OCI-LY7 (cell line): ENCODE data around the gene BRMS1.

Source experiments
- EZH2phosphoT487 ChIP-seq: fragments of 200-600 bp; sonication (generic); IDR thresholded peaks from 2 replicates; pipeline ENCODE4 v1.6.1; 2018; ENCODE audit warnings: low read depth, borderline replicate concordance, mild to moderate bottlenecking, mixed run types, antibody characterized with exemption, low read length, moderate library complexity, mixed read lengths
- TF ChIP-seq, protein P1 (sequence below): fragments of 200-600 bp; sonication (generic); conservative IDR thresholded peaks from 2 replicates; pipeline ENCODE4 v1.5.1; 2014; ENCODE audit warnings: mild to moderate bottlenecking, antibody characterized with exemption, low read length, moderate library complexity, mixed read lengths

DNA sequence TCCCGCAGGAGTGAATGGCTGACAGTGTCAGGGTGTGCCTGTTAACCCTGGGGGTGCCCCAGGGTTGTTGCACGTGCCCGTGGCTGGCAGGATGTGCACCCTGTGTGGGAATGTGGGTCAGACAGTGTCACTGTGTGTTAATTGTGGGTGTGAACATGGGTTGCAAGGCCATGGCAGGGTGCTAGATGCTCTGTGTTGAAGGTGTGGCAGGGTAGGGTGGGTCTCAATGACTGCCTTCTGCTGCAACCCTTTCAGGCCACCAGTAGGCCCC, 16.9 kb downstream of the BRMS1 start:
- no peak for TF ChIP-seq EZH2phosphoT487
- TF ChIP-seq, protein P1, sequence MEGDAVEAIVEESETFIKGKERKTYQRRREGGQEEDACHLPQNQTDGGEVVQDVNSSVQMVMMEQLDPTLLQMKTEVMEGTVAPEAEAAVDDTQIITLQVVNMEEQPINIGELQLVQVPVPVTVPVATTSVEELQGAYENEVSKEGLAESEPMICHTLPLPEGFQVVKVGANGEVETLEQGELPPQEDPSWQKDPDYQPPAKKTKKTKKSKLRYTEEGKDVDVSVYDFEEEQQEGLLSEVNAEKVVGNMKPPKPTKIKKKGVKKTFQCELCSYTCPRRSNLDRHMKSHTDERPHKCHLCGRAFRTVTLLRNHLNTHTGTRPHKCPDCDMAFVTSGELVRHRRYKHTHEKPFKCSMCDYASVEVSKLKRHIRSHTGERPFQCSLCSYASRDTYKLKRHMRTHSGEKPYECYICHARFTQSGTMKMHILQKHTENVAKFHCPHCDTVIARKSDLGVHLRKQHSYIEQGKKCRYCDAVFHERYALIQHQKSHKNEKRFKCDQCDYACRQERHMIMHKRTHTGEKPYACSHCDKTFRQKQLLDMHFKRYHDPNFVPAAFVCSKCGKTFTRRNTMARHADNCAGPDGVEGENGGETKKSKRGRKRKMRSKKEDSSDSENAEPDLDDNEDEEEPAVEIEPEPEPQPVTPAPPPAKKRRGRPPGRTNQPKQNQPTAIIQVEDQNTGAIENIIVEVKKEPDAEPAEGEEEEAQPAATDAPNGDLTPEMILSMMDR, result no peak
